CD14-positive monocyte (primary cell): ENCODE data around the gene ING1. TPM values are rescaled to one million over a fixed set of nuclear protein-coding genes. Genes with fewer than 3 reads are reported as not detected.

Experiments
- DNase-seq, 3 donors: peaks; one replicate each; pipeline ENCODE4 v3.0.0-alpha.2; 2011 to 2022
- H2AFZ ChIP-seq: 2 replicates; pipeline ENCODE4 v1.6.0; 2012; ENCODE audit warnings: mild to moderate bottlenecking, low read depth, low read length, inconsistent platforms; ENCODE audit not compliant: insufficient read depth, poor library complexity, severe bottlenecking
- H3K27ac ChIP-seq, 2 donors: 1 replicate in 1 of 2; 2 replicates in 1 of 2; pipeline ENCODE4 v1.5.1; 2012 to 2013; ENCODE audit warnings: low read length in 2 of 2, control low read depth in 1 of 2, inconsistent platforms in 1 of 2, low read depth in 1 of 2, mild to moderate bottlenecking in 1 of 2
- H3K27me3 ChIP-seq, 2 donors: one replicate each; pipeline versions ENCODE4 v1.6.0 to v1.6.1; 2011 to 2013; ENCODE audit warnings: low read length in 2 of 2; ENCODE audit not compliant: control insufficient read depth in 2 of 2, insufficient read depth in 2 of 2
- H3K36me3 ChIP-seq, 2 donors: replicated peaks in 1 of 2; 1 replicate in 1 of 2; 2 replicates in 1 of 2; pipeline versions ENCODE4 v1.5.1 to v1.6.1; 2012 to 2013; ENCODE audit warnings: low read length in 2 of 2, control low read depth in 1 of 2, inconsistent platforms in 1 of 2, mild to moderate bottlenecking in 1 of 2; ENCODE audit not compliant: insufficient read depth in 2 of 2, control insufficient read depth in 1 of 2
- H3K4me1 ChIP-seq, 2 donors: 1 replicate in 1 of 2; 2 replicates in 1 of 2; pipeline versions ENCODE4 v1.5.1 to v1.6.1; 2012 to 2013; ENCODE audit warnings: low read length in 2 of 2, control low read depth in 1 of 2, inconsistent platforms in 1 of 2, mild to moderate bottlenecking in 1 of 2, moderate library complexity in 1 of 2; ENCODE audit not compliant: insufficient read depth in 2 of 2, control insufficient read depth in 1 of 2
- H3K4me2 ChIP-seq: replicated peaks from 2 replicates; pipeline ENCODE3; 2012; ENCODE audit warnings: low read length, moderate library complexity, mild to moderate bottlenecking; ENCODE audit not compliant: poor library complexity, severe bottlenecking; ENCODE audit errors: extremely low read depth
- H3K4me3 ChIP-seq, 3 experiments: fragments of 200-600 bp in 1 of 3; sonication (generic) in 1 of 3; replicated peaks in 1 of 3; 1 replicate in 2 of 3; 2 replicates in 1 of 3; pipeline ENCODE4 v1.5.1; 2011 to 2013; ENCODE audit warnings: low read length in 3 of 3, mild to moderate bottlenecking in 3 of 3, control low read depth in 2 of 3, low read depth in 2 of 3, inconsistent platforms in 1 of 3, moderate library complexity in 1 of 3
- H3K79me2 ChIP-seq: 2 replicates; pipeline ENCODE4 v1.6.0; 2012; ENCODE audit warnings: mild to moderate bottlenecking, control low read depth, inconsistent platforms, low read length, moderate library complexity; ENCODE audit not compliant: insufficient read depth
- H3K9ac ChIP-seq: 2 replicates; pipeline ENCODE4 v1.6.0; 2017; ENCODE audit warnings: low read length, mild to moderate bottlenecking; ENCODE audit not compliant: insufficient read depth, poor library complexity, severe bottlenecking
- H3K9me3 ChIP-seq, 2 donors: replicated peaks in 1 of 2; 1 replicate in 1 of 2; 2 replicates in 1 of 2; pipeline versions ENCODE4 v1.5.1 to v1.6.1; 2012 to 2013; ENCODE audit warnings: low read length in 2 of 2, control low read depth in 1 of 2; ENCODE audit not compliant: control insufficient read depth in 1 of 2, insufficient read depth in 1 of 2
- H4K20me1 ChIP-seq: 2 replicates; pipeline ENCODE4 v1.6.0; 2012; ENCODE audit warnings: mild to moderate bottlenecking, low read length, control low read depth, moderate library complexity; ENCODE audit not compliant: insufficient read depth
- H3K27ac Mint-ChIP-seq, 7 donors: one replicate each; pipeline ENCODE4 v1.8.0; 2020; ENCODE audit warnings: mild to moderate bottlenecking in 7 of 7, mixed read lengths in 7 of 7, moderate library complexity in 6 of 7, inconsistent platforms in 2 of 7
- H3K27me3 Mint-ChIP-seq, 3 donors: one replicate each; pipeline ENCODE4 v1.8.0; 2021 to 2022; ENCODE audit warnings: low read depth in 3 of 3, mild to moderate bottlenecking in 3 of 3, mixed read lengths in 3 of 3, moderate library complexity in 3 of 3, inconsistent platforms in 1 of 3
- H3K36me3 Mint-ChIP-seq, 2 donors: one replicate each; pipeline ENCODE4 v1.8.0; 2020; ENCODE audit warnings: mixed read lengths in 2 of 2, inconsistent platforms in 1 of 2, mild to moderate bottlenecking in 1 of 2
- H3K4me1 Mint-ChIP-seq: one replicate; pipeline ENCODE4 v1.8.0; 2020; ENCODE audit warnings: mild to moderate bottlenecking, mixed read lengths
- H3K4me3 Mint-ChIP-seq, 2 donors: one replicate each; pipeline ENCODE4 v1.8.0; 2020; ENCODE audit warnings: mild to moderate bottlenecking in 2 of 2, mixed read lengths in 2 of 2, moderate library complexity in 1 of 2
- H3K9me3 Mint-ChIP-seq, 7 donors: one replicate each; pipeline ENCODE4 v1.8.0; 2020 to 2022; ENCODE audit warnings: mixed read lengths in 7 of 7, mild to moderate bottlenecking in 6 of 7, moderate library complexity in 6 of 7, inconsistent platforms in 2 of 7
- CTCF ChIP-seq: fragments of 200-600 bp; IDR thresholded peaks from one replicate; pipeline ENCODE4 v1.8.0; 2022; ENCODE audit warnings: antibody characterized with exemption, mild to moderate bottlenecking
- WGBS: methylation state at CpG from one replicate; pipeline ENCODE4 v1.1.5; 2013; ENCODE audit warnings: missing lambda C conversion rate; ENCODE audit not compliant: insufficient coverage; 5-methylcytosine and 5-hydroxymethylcytosine counted together
- intact Hi-C, 2 donors: fragments of 100-400 bp; cut with micrococcal nuclease; formaldehyde crosslinking; loops; one replicate each; pipeline versions ENCODE4 v1.15.0 to v1.15.1; 2023
- polyA plus RNA-seq, 3 donors: library from polyadenylated mRNA; depleted of rRNA in 1 of 3; unstranded in 2 of 3; stranded (reverse) in 1 of 3; fragments of 300-500 nt in 2 of 3; fragments of >200 nt in 1 of 3; fragmentation: Illumina TruSeq in 2 of 3; gene quantifications; 1 replicate in 2 of 3; 2 replicates in 1 of 3; pipeline ENCODE4 v1.2.3, GENCODE V29; 2012 to 2021

ING1 gene
- polyA plus RNA-seq, 3 donors: 8.4 to 128 (median 11.8) TPM

- Mint-ChIP-seq H3K4me1 (peaks cover 3% of the 10 kb centered on the region), H3K27me3 (peaks cover 0 to 4% (median 0%) of the 10 kb centered on the region in 3 donors), H3K9me3 (peaks cover 15 to 32% (median 21%) of the 10 kb centered on the region in 7 donors), H3K4me3 (no peak overlapping the region), H3K27ac (peak overlapping the region in 1 of 7 donors; percentile 43), H3K36me3 (peaks cover 3 to 4% of the 10 kb centered on the region in 2 donors)
- no peak overlapping the region for H2AFZ ChIP-seq
- peaks cover 7 to 11% of the 10 kb centered on the region in 2 donors for H3K9me3 ChIP-seq
- H3K27ac ChIP-seq: no peak overlapping the region
- no peaks in the 10 kb centered on the region for H4K20me1 ChIP-seq
- no peak for DNase-seq
- no peaks in the 10 kb centered on the region for H3K27me3 ChIP-seq
- TF ChIP-seq CTCF: no peak
- H3K4me3 ChIP-seq: no peak overlapping the region
- WGBS: no CpG with 5 or more reads among the region's 5 CpGs
- H3K9ac ChIP-seq: no peak overlapping the region
- no peaks in the 10 kb centered on the region for H3K79me2 ChIP-seq
- no peaks in the 10 kb centered on the region for H3K36me3 ChIP-seq
- H3K4me1 ChIP-seq: no peaks in the 10 kb centered on the region
- intact Hi-C loops: no loop called here
- no peak overlapping the region for H3K4me2 ChIP-seq
These were observed 21.1 kb downstream of the ING1 start for GRCh38 chr13:110734561-110734960.

GRCh38 chr13:110737555-110737954, 24.1 kb downstream of the ING1 start:
- no peak for TF ChIP-seq CTCF
- intact Hi-C loops: no loop called here
- H3K9me3 Mint-ChIP-seq: peaks cover 16 to 35% (median 24%) of the 10 kb centered on the region in 7 donors

More at GRCh38 chr13:110737555-110737954, 24.1 kb downstream of the ING1 start:
- Mint-ChIP-seq H3K36me3 (peaks cover 3 to 4% of the 10 kb centered on the region in 2 donors), H3K27ac (no peak overlapping the region), H3K4me3 (no peak overlapping the region), H3K27me3 (peaks cover 0 to 2% (median 0%) of the 10 kb centered on the region in 3 donors), H3K4me1 (no peaks in the 10 kb centered on the region)
- no peaks in the 10 kb centered on the region for H3K27me3 ChIP-seq
- H3K27ac ChIP-seq: no peak overlapping the region
- H2AFZ ChIP-seq: no peak overlapping the region
- no peak overlapping the region for H3K9ac ChIP-seq
- no peaks in the 10 kb centered on the region for H4K20me1 ChIP-seq
- no peak overlapping the region for H3K4me3 ChIP-seq
- no peaks in the 10 kb centered on the region for H3K4me1 ChIP-seq
- peaks cover 7 to 11% of the 10 kb centered on the region in 2 donors for H3K9me3 ChIP-seq
- no peak for DNase-seq
- H3K79me2 ChIP-seq: no peaks in the 10 kb centered on the region
- H3K4me2 ChIP-seq: no peak overlapping the region
- H3K36me3 ChIP-seq: no peaks in the 10 kb centered on the region
